DOHH2 (cell line): ENCODE measurements around the gene HSF5.
"Not testable (repeated sequence)": the region's sequence is repeated elsewhere in the genome, so short reads cannot be mapped to it uniquely, and the experiment has no call there.

ENCODE experiments used
- H3F3A ChIP-seq: fragments of 200-600 bp; sonication (generic), shearing (Covaris generic); 2 replicates; pipeline ENCODE4 v1.6.0; 2016; ENCODE audit warnings: antibody characterized with exemption, mild to moderate bottlenecking; ENCODE audit not compliant: control insufficient read depth, insufficient read depth
- H3K27ac ChIP-seq: fragments of 200-600 bp; sonication (generic); 2 replicates; pipeline ENCODE4 v1.5.1; 2014; ENCODE audit warnings: low read depth, mild to moderate bottlenecking, low read length, moderate library complexity
- H3K27me3 ChIP-seq: fragments of 200-600 bp; sonication (generic); 2 replicates; pipeline ENCODE4 v1.6.1; 2014; ENCODE audit warnings: mild to moderate bottlenecking, low read length, mixed read lengths; ENCODE audit not compliant: control insufficient read depth
- H3K36me3 ChIP-seq: fragments of 200-600 bp; sonication (generic); 2 replicates; pipeline ENCODE4 v1.6.1; 2014; ENCODE audit warnings: mild to moderate bottlenecking, low read length, moderate library complexity, mixed read lengths; ENCODE audit not compliant: control insufficient read depth
- H3K4me1 ChIP-seq: fragments of 200-600 bp; sonication (generic); 2 replicates; pipeline ENCODE4 v1.6.1; 2014; ENCODE audit warnings: mild to moderate bottlenecking, low read length, mixed read lengths; ENCODE audit not compliant: control insufficient read depth
- H3K4me2 ChIP-seq: fragments of 200-600 bp; sonication (generic); 2 replicates; pipeline ENCODE4 v1.6.0; 2014; ENCODE audit warnings: mild to moderate bottlenecking, low read length, moderate library complexity
- H3K4me3 ChIP-seq: fragments of 200-600 bp; sonication (generic); 2 replicates; pipeline ENCODE4 v1.5.1; 2014; ENCODE audit warnings: mild to moderate bottlenecking, low read length, mixed read lengths
- H3K79me2 ChIP-seq: fragments of 200-600 bp; sonication (generic); 2 replicates; pipeline ENCODE4 v1.6.1; 2014; ENCODE audit warnings: mild to moderate bottlenecking, low read length, mixed read lengths; ENCODE audit not compliant: control insufficient read depth
- H3K9me2 ChIP-seq: fragments of 200-600 bp; sonication (generic); replicated peaks from 2 replicates; pipeline ENCODE4 v1.6.1; 2014; ENCODE audit warnings: mild to moderate bottlenecking, low read length, mixed read lengths; ENCODE audit not compliant: control insufficient read depth
- H3K9me3 ChIP-seq: fragments of 200-600 bp; sonication (generic); 2 replicates; pipeline ENCODE4 v1.6.1; 2014; ENCODE audit warnings: antibody characterized with exemption, low read length, mixed read lengths; ENCODE audit not compliant: control insufficient read depth, insufficient read depth
- H4K20me1 ChIP-seq: fragments of 200-600 bp; sonication (generic); 2 replicates; pipeline ENCODE4 v1.6.0; 2014; ENCODE audit warnings: low read depth, mild to moderate bottlenecking, antibody characterized with exemption, low read length, moderate library complexity; ENCODE audit not compliant: control insufficient read depth, insufficient read depth
- EZH2phosphoT487 ChIP-seq: fragments of 200-600 bp; sonication (generic); IDR thresholded peaks from 2 replicates; pipeline ENCODE4 v1.6.1; 2017; ENCODE audit warnings: borderline replicate concordance, mild to moderate bottlenecking, antibody characterized with exemption, low read length, moderate library complexity, mixed read lengths
- TF ChIP-seq, protein P1 (sequence below): fragments of 200-600 bp; sonication (generic); IDR thresholded peaks from one replicate; pipeline ENCODE4 v1.5.1; 2014; ENCODE audit warnings: antibody characterized with exemption, mild to moderate bottlenecking, low read depth, low read length; ENCODE audit not compliant: poor library complexity, severe bottlenecking

The HSF5 gene

DNA sequence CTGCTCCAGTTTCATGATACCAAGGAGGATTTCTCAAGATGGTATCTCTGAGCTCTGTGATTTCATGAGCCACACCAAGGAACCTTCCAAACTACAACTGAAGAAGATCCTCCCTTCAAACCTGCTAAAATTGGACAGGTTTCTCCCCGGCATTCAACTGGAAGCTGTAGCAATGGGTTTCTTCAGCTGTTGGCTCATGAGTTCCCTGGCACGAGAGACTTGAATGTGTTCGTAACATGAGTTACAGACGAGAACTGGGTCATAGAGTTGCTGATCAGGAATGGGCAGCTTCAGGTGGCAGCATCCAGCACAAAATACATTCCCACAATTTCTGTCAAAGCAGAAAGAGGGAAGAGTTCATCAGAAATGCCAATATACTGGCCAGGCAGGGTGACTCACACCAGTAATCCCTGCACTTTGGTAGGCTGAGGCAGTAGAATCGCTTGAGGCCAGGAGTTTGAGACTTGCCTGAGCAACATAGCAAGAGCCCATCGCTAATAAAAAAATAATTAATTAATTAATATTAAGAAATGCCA is 3.4 kb upstream of the HSF5 start:
- TF ChIP-seq, protein P1, sequence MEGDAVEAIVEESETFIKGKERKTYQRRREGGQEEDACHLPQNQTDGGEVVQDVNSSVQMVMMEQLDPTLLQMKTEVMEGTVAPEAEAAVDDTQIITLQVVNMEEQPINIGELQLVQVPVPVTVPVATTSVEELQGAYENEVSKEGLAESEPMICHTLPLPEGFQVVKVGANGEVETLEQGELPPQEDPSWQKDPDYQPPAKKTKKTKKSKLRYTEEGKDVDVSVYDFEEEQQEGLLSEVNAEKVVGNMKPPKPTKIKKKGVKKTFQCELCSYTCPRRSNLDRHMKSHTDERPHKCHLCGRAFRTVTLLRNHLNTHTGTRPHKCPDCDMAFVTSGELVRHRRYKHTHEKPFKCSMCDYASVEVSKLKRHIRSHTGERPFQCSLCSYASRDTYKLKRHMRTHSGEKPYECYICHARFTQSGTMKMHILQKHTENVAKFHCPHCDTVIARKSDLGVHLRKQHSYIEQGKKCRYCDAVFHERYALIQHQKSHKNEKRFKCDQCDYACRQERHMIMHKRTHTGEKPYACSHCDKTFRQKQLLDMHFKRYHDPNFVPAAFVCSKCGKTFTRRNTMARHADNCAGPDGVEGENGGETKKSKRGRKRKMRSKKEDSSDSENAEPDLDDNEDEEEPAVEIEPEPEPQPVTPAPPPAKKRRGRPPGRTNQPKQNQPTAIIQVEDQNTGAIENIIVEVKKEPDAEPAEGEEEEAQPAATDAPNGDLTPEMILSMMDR, result no peak
- no peak for TF ChIP-seq EZH2phosphoT487
- Histone ChIP-seq H3F3A (no peaks in the 10 kb centered on the region), H3K27me3 (no peaks in the 10 kb centered on the region), H3K79me2 (no peaks in the 10 kb centered on the region), H3K27ac (no peak overlapping the region), H3K4me3 (no peak overlapping the region), H3K4me2 (no peak overlapping the region), H4K20me1 (no peaks in the 10 kb centered on the region), H3K9me3 (no peaks in the 10 kb centered on the region), H3K36me3 (peaks cover 73% of the 10 kb centered on the region), H3K9me2 (no peaks in the 10 kb centered on the region), H3K4me1 (no peaks in the 10 kb centered on the region)

DNA sequence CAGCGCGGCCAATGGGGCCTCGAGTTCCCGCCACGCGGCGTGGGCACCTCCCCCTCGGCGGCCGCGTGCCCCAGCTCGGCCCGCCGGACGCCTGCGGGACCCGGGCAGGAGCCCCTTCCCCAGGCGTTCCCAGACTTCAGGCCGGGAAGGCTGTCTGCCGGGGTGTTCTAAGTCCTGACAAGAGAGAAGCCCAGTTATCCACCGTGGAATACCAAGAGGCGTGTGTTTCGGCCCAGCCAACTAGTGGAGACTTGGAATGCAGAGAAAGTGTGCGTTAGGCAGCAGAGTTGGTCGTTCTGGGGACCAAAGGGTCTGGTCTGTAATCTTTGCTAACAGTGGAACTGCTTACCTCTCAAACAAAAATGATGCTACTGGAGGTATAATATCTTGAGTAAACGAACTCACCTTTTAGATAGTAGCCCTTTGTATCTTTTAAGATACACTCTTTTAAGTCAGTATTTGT is 251 bp upstream of the HSF5 start:
- Histone ChIP-seq H3F3A (0 out of 2 replicates have a peak, but pooled peaks cover 4% of the 10 kb centered on the region), H3K27me3 (no peaks in the 10 kb centered on the region), H3K4me2 (no peak overlapping the region), H3K4me1 (no peaks in the 10 kb centered on the region), H4K20me1 (no peaks in the 10 kb centered on the region), H3K36me3 (peaks cover 45% of the 10 kb centered on the region), H3K4me3 (no peak overlapping the region), H3K9me3 (no peaks in the 10 kb centered on the region), H3K27ac (no peak overlapping the region), H3K9me2 (no peaks in the 10 kb centered on the region), H3K79me2 (no peaks in the 10 kb centered on the region)
- TF ChIP-seq, protein P1, result no peak
- no peak for TF ChIP-seq EZH2phosphoT487

DNA sequence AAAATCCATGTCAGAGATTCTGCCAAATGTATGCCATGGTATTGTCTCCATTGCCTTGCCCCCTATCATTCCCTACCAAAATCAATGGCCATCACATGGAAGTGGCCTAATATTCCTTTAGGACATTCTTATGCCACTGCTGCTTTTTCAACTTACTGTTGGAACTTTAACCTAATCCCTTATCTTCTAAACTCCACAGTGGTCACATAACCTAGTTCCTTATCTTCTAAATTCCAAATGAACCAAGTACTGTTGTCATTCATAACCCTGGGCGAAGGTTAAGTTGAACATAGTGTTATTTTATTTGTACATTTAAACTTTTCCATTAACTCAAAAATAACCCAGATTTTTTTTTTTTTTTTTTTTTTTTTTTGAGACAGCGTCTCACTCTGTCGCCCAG is 3.6 kb downstream of the HSF5 start:
- Histone ChIP-seq H3K9me2 (no peaks in the 10 kb centered on the region), H3K27me3 (no peaks in the 10 kb centered on the region), H3K36me3 (peaks cover 10% of the 10 kb centered on the region), H3K4me2 (no peak overlapping the region), H3F3A (0 out of 2 replicates have a peak, but pooled peaks cover 4% of the 10 kb centered on the region), H3K27ac (no peak overlapping the region), H3K4me3 (no peak overlapping the region), H3K9me3 (no peaks in the 10 kb centered on the region), H4K20me1 (no peaks in the 10 kb centered on the region), H3K4me1 (no peaks in the 10 kb centered on the region), H3K79me2 (no peaks in the 10 kb centered on the region)
- TF ChIP-seq, protein P1, result no peak
- TF ChIP-seq EZH2phosphoT487, result no peak

DNA sequence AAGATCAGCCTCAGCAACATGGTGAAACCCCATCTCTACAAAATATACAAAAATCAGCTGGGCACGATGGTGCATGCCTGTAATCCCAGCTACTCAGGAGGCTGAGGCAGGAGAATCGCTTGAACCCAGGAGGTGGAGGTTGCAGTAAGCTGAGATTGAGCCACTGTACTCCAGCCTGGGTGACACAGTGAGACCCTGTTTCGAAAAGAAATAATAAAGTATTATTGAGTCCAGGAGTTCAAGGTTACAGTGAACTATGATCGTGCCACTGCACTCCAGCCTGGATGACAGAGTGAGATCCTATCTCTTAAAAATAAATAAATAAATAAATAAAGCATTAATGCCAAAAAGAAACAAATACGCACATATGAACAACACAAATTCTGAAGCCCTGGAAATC is 6.4 kb downstream of the HSF5 start:
- H3K36me3 ChIP-seq, H3K27ac ChIP-seq, H3K79me2 ChIP-seq, H4K20me1 ChIP-seq, H3K9me2 ChIP-seq, H3K4me2 ChIP-seq, H3K27me3 ChIP-seq, H3K9me3 ChIP-seq, H3F3A ChIP-seq, H3K4me1 ChIP-seq, H3K4me3 ChIP-seq: not testable (repeated sequence)
